ENCODE data around the gene CIB2.

The CIB2 gene

DNA sequence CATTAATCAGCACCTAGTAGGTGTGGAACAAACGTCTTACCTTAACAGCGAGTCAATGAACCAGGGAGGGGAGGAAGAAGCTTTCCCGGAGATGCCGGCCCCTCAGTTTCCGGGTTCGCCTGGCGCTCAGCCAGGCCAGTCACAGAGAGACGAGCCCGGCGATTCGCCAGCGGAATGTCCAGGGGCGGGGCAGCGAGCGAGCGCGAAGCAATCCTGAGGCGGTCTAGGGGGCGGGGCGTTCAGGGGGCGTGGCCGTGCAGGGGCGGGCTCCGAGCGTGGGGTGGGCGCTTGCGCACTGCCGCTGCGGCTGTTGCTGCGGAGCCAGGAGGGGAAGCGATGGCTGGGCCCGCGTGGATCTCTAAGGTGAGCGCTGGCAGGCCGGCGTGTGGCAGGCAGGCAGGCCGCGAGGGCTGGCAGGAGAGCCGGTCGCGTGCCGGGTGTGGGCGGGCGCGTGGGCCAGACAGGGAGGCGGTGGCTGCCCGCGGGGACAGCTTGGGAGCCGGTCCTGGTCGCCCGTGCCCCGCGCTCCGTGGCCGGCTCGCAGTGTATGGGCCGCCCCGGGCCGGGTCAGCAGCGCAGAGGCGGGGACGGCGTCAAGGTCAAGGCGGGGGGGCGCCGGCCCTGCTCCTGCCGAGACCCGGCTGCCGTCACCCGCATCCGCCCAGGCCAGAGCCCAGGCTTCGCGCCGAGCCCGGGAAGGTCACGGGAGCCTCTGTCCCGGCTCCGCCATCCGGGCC lies 18.0 kb upstream of the CIB2 start, which contains the start of gene IDH3A:
IDH3A (plus strand) TSS at position 295 of the 737 bp plus-strand sequence; CDS start at position 337, 42 bp downstream.
- peak; percentile 98 for DNase-seq

DNA sequence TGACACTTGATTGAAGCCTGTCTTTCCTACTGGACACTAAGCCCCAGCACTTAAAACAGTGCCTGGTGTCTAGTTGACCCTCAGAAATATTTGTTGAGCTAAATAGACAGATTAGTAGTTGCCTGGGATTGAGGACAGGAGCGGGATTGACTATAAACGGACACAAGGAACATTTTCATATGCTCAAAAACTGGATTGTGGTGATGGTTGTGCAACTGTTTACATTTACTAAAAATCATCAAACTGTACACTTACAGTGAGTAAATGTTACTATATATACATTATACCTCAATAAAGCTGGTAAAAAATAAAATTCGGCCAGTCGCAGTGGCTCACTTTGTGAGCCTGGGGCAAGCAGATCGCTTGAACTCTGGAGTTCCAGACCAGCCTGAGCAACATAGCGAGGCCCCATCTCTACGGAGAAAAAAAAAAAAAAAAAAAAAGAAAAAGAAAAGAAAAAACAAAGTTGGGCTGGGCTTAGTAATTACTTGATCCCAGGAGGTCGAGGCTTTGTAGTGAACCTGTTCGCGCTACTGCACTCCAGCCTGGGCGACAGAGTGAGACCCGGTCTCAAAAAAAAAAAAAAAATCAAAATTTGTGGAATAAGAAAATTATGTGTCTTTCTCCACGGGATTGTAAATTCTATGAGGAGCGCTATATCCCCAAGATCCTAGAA lies 17.3 kb upstream of the CIB2 start:
- DNase-seq = peak; percentile 37

DNA sequence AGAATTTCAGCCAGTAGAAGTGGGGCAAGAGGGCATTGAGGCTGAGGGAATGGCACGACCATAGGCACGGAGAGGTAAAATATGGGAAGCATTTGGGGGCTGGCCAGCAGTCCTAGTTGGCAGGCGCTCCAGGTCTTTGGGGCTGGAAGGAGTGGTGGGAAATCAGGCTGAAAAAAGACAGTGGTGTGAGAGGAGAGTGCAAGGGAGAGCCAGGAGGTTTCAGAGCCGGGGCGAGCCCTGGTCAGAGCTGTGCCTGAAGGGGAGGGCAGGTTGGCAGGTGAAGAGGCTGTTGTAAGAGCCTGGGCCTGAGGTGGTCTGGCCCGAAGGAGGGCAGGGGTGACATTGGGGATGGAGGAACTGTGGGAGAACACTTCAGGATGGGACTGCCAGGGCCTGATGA lies 16.3 kb upstream of the CIB2 start:
- DNase-seq = no peak

DNA sequence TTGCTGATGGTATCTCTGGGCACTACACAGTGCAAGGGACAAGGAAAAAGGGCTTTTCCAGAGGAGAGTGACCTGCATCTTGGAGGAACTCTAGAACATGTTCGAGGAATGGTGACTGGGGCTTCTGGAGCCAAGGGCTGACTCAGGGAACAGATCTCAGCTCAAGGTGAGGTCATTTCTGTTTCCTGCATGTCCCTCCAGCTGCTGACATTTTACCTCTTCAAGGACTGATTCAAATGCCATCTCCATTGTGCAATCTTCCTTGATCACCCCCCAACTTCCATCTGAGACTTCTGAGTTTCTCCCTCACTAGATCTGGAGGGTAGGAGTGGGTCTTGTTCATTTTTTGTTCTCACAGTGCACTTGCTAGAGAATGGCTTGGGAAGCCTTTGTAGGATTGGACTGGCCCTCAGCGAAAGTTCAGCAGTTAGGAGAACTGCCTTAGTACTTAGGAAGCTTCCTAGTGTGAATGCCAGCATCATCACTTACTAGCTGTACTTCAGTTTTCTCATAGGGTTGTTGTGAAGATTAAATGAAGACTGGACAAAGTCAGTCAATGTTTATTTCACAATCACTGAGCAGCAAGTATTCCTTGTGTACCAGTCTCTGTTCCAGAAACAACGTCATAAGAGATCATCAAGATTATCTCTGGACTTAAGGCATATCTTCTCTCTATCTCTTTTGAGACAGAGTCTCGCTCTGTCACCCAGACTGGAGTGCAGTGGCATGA lies 15.3 kb upstream of the CIB2 start:
- DNase-seq = no peak

DNA sequence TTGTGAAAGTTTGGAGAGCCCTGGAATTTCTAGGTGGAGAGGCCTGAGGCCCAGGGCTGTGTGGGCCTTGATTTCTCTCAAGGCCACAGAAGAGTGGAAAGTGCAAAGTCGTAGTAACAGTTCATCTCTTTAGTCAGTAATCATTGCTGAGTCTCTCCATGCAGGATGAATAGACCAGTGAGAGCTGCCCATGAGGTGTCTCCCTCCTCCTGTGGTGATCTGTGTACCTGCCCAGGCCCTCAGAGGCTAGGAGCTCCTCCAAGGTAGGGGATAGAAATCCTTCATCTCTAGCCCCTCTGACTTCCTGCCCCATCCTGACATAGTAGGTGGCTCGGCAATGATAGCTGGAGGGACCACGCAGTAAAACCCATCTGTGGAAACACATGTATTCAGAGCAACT lies 11.1 kb upstream of the CIB2 start:
- no peak for DNase-seq

DNA sequence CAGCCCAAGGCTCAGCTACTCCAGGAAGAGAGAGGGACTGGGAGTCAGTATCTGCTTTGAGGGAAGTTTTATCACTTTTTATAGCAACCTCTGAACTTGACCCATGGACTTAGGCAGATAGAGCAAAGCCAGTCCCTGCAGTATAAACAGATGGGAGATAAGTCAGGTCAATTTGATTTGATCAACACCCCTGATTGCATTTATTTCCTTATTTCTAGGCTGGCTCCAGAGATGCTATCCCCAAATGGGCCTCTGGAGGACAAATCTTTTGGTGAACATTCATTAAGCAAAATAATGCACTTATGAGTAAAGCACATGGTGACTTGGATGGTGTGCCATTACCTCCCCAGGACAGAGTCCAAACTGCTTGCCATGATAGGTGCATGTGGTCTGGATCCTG lies 9.0 kb upstream of the CIB2 start:
- no peak for DNase-seq

DNA sequence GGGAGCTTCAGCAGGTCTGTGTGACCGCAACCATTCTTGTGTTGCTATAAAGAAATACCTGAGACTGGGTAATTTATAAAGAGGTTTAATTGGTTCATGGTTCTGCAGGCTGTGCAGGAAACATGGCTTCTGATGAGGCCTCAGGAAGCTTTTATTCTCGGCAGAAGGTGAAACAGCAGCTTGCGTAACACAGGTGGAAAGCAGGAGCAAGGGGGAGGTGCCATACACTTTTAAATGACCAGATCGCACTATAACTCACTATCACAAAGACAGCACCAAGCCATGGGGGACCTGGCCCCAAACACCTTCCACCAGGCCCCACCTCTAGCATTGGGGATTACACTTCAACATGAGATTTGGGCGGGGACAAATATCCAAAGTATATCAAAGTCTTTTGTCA lies 8.3 kb upstream of the CIB2 start:
- DNase-seq = no peak

DNA sequence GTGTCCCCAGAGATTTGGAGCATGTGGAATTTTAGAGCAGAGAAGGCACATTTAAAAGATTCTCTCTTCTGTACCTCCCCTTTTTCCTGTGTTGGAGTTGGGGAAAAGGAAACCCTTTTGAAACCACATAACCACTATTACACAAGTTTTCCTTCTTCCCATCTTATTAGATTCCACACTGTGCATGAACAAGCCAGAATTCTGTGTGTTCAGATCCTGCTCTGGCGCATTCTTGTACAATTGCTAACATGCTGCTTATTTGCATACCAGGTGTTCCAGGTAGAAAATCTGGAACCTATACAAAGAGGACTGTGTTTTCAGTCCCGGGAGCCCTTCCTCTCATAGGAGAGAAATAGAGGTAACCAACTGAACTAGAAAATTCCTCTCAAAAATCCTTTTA lies 2.6 kb upstream of the CIB2 start:
- no peak for DNase-seq

DNA sequence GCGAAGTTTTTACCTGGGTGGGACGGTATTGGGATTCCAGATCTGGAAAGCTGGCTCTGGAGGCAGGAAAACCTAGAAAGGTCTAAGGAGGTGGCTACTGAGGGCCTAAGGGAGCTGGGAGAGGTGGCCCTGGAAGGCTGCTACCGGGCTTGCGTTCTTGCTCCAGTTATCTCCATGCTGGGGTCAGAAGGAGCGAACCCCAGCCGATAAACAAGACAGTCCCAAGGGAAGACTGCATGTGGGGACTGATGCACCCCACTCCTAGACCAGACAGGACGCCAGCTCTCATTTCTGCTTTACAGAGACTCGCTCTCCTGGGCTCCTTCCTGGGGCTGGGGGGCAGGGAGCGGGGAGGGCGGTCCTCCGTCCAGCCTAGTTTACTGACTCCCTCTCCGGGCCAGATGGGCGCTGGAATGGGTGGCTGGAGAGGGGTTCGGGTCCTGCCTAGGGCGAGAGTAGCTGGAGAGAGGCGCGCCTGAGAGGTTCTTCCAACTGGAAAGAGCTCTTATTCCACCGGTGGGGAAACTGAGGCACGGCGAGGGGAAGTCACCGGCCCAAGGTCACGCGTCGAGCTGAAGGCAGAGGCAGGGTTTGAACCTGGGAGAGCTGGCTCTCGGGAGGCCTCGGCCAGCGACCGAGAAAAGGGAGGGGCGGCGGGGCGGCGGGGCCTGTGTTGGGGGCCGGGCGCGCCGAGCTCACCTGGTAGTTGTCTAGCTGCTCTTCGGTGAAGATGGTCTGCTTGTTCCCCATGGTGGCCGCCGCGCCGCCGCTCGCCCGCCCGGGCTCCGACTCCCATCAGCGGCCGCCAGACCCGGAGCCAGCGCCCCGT lies 565 bp downstream of the CIB2 start:
- DNase-seq = no peak

DNA sequence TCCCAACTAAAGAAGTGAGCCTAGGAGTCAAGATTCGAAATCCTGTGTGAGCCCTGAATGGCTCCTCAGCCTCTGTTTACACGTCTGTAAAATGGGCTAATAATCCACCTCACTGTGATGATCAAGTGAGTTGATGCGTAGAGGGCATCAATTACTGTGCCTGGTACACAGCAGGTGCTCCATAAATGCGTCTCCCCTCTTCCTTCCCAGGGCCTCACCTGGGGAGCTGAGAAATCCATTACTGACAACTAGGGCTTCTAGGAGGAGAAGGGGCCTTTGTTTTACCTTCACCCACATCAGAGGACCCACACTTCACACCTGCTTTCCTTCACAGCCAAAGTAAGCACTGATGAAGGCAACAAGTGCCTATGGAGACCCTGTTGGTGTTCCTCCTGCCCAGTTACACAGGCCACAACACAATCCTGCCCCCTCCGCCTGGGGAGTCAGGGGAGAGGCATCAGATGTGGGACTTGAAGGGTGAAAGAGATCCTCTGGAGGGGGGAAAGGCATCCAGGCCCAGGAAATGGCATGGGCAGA lies 1.4 kb downstream of the CIB2 start:
- no peak for DNase-seq

DNA sequence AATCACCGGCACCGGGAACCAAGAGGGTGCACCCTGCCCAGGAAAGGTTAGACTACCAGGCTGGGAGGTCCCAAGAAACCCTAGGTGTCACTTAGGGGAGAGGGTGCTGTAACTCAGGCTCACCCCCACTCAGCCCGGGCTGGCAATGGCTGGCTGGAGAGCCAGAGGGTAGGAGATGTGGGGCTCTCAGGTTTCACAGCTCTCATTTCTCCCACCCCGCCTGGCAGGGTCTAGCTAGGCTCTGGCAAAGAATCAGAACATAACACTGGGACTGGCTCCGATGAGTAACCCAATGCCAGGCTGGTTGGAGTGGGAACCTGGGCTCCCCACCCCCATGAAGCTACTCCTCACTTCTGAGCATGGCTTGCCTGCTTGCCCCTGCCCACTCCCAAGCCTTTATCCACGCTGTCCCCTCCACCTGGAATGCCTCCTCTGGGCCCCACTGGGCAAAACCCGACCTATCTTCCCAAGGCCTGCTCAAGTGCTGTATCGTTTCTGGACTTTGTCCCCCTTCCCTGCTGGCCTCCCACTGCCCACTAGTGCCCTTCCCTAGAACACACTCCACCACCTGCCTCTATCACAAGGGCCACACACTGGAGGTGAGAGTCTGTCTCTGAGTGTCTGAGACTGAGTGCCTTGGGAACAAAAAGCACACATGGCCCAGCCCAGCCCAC lies 2.0 kb downstream of the CIB2 start:
- DNase-seq = no peak

DNA sequence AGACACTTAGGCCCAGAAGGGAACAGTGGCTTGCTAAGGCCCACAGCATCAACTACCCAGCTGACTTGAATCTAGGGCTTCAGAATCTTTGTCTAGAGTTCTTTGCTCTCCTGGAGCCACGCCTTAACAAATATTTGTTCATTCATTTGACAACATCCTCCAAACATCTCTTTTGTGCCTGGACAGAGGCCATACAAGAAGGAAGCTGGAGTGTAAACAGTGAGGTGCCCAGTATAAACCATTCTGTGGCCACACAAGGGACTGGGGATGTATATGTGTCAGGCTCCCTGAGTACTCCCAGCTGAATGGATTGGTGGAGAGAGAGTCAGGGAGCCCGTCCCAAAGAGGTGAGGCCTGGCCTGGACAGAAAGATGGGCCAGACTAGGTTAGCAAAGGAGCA lies 3.4 kb downstream of the CIB2 start:
- DNase-seq = no peak

DNA sequence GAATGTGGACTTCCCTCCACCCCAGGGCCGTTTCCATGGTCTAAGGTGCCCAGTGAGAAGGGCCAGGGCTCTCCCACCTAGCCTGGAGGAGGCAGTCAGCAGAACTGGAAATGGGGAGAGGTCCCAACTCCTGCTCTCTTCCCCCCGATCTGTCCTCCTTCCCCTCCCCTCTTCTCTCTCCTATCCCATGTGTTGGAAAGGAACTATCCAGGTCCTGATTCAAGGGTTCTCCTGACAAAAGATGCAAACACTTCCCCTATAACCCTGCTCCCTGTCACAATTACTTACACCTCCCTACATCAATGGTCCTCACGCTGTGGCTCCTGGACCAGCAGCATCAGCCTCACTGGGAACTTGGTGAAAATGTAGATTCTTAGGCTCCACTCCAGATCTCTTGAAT lies 6.0 kb downstream of the CIB2 start:
- no peak for DNase-seq

DNA sequence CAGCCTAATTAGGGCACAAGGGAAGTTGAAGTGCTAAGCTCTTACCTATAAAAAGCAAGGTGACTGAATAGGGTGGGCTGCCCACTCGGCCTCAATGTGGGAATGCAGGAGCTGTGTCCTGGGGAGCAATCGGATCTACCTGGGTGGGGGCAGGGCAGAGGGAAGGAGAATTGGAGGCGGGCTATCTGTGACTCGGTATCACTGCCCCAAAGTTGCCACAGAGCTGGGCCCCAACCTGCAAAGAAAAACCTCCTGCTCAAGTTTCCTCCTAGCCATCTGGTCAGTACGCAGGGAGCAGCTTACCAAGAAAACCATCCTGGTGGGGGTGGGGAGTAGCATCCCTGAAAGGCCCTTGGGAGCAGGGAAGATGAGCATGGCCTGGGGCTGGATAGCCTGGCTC lies 10.7 kb downstream of the CIB2 start:
- no peak for DNase-seq

DNA sequence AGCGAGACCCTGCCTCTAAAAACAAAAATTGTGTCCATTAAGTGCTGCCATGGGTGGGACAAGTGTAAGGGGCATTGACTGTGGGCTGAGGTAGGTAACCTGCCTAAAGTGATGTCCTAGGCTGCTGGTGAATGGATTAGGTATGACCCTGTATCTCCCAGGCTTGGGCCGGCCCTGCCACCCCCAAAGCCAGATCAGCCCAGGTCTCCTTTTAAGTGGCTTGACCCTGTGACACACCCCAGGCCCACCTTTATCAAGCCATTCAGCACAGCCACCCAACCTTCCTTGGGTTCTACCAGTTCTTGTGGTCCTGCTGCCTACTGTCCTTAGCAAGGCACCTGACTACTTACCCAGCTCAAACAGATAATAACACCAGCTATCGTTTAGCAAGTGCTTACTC lies 18.7 kb downstream of the CIB2 start:
- no peak for DNase-seq

DNA sequence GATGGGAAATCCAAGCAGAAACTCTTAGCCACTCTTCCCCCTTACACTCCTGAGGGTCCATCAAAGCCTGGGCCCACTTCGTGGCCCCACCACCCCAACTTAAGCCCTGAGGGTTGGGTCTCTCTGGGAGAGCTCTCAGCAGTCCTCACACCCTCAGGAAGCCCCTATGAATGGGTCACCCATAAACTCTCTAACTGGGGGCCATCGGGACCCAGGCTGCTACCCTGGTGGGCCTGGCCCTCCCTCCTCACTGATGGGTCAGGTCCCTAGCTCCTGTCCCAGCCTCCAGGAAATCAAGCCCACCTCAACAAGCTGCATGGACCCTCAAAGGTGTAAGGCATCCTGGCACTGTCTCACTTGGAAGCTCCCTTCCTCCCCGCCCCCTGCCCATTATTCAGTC lies 19.5 kb downstream of the CIB2 start:
- no peak for DNase-seq

DNA sequence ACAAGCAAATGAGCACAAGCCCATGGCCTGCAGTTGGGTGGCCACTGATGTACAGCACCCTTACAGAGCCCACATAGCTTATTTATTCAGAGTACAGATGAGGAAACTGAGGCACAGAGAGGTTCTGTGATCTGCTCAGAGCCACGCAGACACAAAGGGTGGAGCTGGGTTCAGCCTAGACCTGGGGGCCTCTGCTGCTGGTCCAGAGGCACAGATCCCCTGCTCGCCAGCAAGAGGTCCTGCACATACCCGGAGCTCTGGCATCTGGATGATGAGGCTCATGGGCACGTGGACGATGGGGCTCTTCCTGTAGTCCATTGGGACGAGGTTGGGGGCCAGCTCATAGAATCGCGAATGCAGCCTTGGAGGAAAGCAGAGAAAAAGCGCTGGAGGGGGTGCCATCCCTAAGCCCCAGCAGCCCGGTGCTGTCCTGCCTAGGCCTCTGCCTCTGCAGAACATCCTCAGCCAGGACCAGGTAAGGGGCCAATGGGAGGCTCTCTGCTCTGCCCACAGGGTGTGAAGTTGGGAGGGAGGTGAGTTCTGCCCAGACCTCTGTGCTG lies 20.2 kb downstream of the CIB2 start:
- no peak for DNase-seq

DNA sequence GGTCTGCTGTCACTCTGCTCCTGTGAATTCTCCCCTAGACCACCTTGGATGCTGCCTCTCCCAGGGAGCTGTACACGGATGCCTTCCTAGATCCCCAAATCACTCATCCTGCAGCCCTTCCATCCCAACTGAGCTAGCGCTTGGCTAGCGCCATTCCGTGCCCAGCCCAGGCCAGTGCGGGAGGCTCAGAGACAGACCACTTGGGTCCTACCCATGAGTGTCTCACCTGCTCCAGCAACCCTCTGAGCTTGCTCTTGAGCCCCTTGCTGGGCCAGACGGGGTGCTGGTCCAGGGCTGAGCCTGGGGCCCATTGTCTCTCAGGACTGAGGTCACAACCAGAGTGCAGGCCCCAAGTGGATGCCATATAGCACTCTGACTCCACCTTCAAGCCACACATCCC lies 21.1 kb downstream of the CIB2 start:
- no peak for DNase-seq

DNA sequence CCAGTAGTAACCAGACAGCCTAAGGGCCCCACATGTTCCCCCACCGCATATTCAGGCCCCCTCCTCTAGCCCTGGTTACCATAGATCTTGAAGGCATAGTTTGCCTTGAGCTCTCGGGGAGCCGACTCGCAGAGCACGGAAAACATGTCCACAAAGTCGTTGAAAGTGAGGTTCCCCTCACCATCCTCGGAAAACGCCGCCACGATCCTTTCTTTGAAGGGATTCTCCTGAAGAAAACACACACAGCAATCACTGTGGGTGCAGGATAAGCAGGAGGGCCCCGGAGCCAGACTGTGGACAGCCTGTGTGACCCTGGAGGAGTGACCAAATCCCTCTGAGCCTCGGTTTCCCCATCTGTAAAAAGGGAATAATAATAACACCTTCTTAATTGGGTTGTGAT lies 22.1 kb downstream of the CIB2 start:
- DNase-seq = no peak

DNA sequence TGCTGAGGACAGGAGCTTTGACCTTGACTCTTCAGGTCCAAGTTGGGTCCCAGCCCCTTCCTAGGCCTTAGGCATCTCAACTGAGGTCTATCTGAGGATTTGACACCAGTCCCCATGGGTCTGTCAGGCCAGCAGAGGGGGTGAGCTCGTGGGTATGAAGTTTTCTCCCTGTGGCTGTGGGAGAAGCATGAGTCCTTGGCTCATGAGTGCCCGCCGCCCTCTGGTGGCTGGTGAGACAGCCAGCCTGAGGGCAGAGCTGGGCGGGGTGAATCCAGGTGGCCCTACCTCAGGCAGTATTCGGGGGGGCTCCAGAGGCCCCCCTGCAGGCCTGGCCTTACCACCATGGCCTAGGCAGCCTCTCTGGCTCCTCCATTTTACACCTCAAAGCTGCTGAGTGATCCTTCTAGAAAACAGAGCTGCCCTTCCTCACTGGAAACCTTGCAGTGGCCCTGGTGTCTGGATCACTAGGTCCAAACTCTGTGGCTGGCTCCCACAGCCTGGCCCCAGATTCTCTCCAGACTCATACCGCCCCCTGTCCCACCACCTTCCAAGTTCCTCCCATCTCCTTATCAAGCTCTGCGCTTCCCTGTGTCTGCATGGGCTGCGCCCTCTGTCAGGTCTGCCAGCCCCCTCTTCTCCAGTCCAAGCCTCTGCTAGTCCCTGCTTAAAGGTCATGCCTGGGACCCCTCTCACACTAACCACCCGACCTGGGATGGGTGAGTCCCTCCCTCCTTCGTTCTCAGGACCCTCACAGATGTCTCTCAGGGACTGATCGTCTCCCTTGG lies 22.8 kb downstream of the CIB2 start:
- peak; percentile 87 for DNase-seq

DNA sequence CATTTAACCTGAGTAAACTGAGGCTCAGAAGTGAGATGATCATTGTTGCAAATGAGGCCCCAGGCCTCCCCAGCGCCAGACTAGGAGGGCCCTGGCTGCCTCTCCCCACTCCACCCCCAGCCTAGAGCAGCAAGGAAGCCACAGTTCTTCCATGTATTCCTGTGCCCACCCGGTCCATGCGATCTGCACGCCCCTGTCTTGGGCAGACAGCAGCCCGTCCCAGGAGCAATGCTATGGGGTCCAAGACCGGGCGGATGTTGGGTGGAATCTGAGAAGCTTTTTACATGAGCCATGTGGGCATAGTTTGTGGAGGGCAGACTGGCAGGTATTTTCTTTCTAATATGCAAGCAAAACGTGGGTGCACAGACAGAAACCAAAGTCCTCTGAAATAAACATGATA lies 23.8 kb downstream of the CIB2 start:
- DNase-seq = no peak

All from OCI-M1 (cell line).